ENCODE data around the gene HTR2B. TPM values are rescaled to one million over a fixed set of nuclear protein-coding genes. Genes with fewer than 3 reads are reported as not detected.
"Not testable (repeated sequence)": the region's sequence is repeated elsewhere in the genome, so short reads cannot be mapped to it uniquely, and the experiment has no call there.

The HTR2B gene
- total RNA-seq, 2 experiments from 2014 or later: not detected

GRCh38 chr2:231068525-231069222 lies 56.2 kb downstream of the HTR2B start:
- ChIA-PET POLR2A (no interaction called here), CTCF (interaction anchor here (1.0 kb wide), 1 partner anchor 16 kb away, joined by 5 read pairs; no protein-coding TSS in a partner anchor)
- Mint-ChIP-seq H3K4me1 (ENCODE audit: low read depth) (peaks cover 8% of the 10 kb centered on the region), H3K36me3 (ENCODE audit: low read depth) (peaks cover 50% of the 10 kb centered on the region), H3K4me3 (no peak overlapping the region), H3K27ac (no peak overlapping the region), H3K9me3 (ENCODE audit: insufficient read depth) (no peaks in the 10 kb centered on the region), H3K27me3 (ENCODE audit: low read depth) (no peaks in the 10 kb centered on the region)
- no peak for ATAC-seq
- DNase-seq: no peak

GRCh38 chr2:231067531-231067930 lies 57.3 kb downstream of the HTR2B start:
- ATAC-seq; H3K4me1 Mint-ChIP-seq (ENCODE audit: low read depth); H3K9me3 Mint-ChIP-seq (ENCODE audit: insufficient read depth); DNase-seq; H3K4me3 Mint-ChIP-seq; H3K27me3 Mint-ChIP-seq (ENCODE audit: low read depth); H3K27ac Mint-ChIP-seq: not testable (repeated sequence)
- peaks cover 54% of the 10 kb centered on the region for H3K36me3 Mint-ChIP-seq (ENCODE audit: low read depth)
- CTCF ChIA-PET: interaction anchor here (1.0 to 2.1 kb wide), 3 partner anchors 15 to 175 kb away, joined by 3 to 6 read pairs (median 4); no protein-coding TSS in a partner anchor
- POLR2A ChIA-PET: interaction anchor here (0.6 kb wide), 1 partner anchor 197 kb away, joined by 6 read pairs; no protein-coding TSS in a partner anchor

DNA sequence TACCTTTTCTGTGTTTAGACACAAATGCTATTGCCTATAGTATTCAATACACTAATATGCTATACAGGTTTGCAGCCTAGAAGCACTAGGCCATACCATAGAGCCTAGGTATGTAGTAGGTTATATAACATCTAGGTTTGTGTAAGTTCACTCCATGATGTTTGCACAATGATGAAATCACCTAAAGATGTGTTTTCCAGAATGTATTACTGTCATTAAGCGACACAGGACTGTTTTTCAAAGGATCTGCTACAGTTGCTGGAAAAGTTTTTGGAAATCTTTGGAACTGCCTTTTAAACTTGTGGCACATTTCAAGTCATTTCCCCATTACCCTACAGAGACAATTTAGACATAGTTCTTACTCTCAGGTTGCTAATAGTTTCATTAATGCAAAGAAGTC lies 58.9 kb downstream of the HTR2B start:
- DNase-seq (no peak), ATAC-seq (no peak)
- Mint-ChIP-seq H3K27ac (no peak overlapping the region), H3K4me1 (ENCODE audit: low read depth) (peaks cover 8% of the 10 kb centered on the region), H3K9me3 (ENCODE audit: insufficient read depth) (no peaks in the 10 kb centered on the region), H3K4me3 (no peak overlapping the region), H3K27me3 (ENCODE audit: low read depth) (no peaks in the 10 kb centered on the region), H3K36me3 (ENCODE audit: low read depth) (peaks cover 58% of the 10 kb centered on the region)
- POLR2A ChIA-PET: no interaction called here
- CTCF ChIA-PET: no interaction called here

- POLR2A ChIA-PET: no interaction called here
- Mint-ChIP-seq H3K4me1 (ENCODE audit: low read depth) (peaks cover 24% of the 10 kb centered on the region), H3K27ac (no peak overlapping the region), H3K36me3 (ENCODE audit: low read depth) (peaks cover 48% of the 10 kb centered on the region), H3K9me3 (ENCODE audit: insufficient read depth) (no peaks in the 10 kb centered on the region), H3K27me3 (ENCODE audit: low read depth) (no peaks in the 10 kb centered on the region), H3K4me3 (no peak overlapping the region)
- DNase-seq: no peak
- CTCF ChIA-PET: interaction anchor here (2.4 kb wide), 1 partner anchor 10 kb away, joined by 10 read pairs; no protein-coding TSS in a partner anchor
- ATAC-seq: no peak
Measured at GRCh38 chr2:231063347-231063746, 61.5 kb downstream of the HTR2B start.

DNA sequence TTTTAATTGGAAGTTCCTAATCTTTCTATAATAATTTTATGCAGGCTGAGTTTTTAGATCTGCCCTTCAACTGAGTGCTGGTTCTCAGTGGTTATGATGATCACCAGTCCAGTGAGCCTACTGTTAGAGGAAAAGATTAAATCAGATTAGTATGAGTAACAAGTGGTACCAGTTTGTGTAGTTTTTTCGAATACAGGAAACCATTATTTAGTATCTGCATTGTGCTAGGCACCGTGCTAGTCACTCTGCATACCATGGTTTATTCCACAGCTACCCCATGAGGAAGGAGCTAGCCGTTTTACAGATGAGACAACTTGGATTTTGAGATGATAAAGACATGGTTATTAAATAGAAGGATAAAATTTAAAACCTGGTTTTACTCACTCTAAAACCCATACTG lies 62.1 kb downstream of the HTR2B start:
- ChIA-PET POLR2A (no interaction called here), CTCF (interaction anchor here (2.4 kb wide), 1 partner anchor 10 kb away, joined by 10 read pairs; no protein-coding TSS in a partner anchor)

DNA sequence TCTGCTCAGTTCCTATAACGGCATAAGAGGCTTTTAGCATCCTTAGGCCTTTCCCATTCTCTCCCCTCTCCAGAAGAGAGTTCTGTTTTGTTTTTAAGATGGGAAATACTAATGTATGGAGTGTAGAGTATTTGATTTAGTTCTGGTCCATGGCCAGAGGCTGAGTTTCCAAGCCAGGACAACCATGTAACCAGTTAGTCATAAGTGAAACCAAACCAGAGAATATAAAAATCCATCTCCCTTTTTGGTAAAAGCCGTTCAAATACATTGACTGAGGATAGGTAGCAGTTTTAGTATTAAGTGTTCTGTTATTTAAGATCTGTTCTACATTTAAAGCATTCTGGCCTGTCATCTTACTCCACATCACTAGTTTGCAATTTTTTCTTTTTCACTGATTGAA lies 65.1 kb downstream of the HTR2B start:
- H3K4me1 Mint-ChIP-seq (ENCODE audit: low read depth): peaks cover 31% of the 10 kb centered on the region
- POLR2A ChIA-PET: no interaction called here
- CTCF ChIA-PET: interaction anchor here (1.9 kb wide), 1 partner anchor 235 kb away, joined by 10 read pairs; no protein-coding TSS in a partner anchor
- H3K27ac Mint-ChIP-seq: no peak overlapping the region
- H3K9me3 Mint-ChIP-seq (ENCODE audit: insufficient read depth): no peaks in the 10 kb centered on the region
- H3K36me3 Mint-ChIP-seq (ENCODE audit: low read depth): peaks cover 24% of the 10 kb centered on the region
- peaks cover 2% of the 10 kb centered on the region for H3K27me3 Mint-ChIP-seq (ENCODE audit: low read depth)
- DNase-seq: no peak
- H3K4me3 Mint-ChIP-seq: no peak overlapping the region
- no peak for ATAC-seq

More for the DNA sequence above, 62.1 kb downstream of the HTR2B start:
- H3K36me3 Mint-ChIP-seq (ENCODE audit: low read depth): peaks cover 43% of the 10 kb centered on the region
- no peak overlapping the region for H3K4me3 Mint-ChIP-seq
- no peaks in the 10 kb centered on the region for H3K9me3 Mint-ChIP-seq (ENCODE audit: insufficient read depth)
- H3K27me3 Mint-ChIP-seq (ENCODE audit: low read depth): no peaks in the 10 kb centered on the region
- no peak for DNase-seq
- no peak for ATAC-seq
- H3K27ac Mint-ChIP-seq: no peak overlapping the region
- H3K4me1 Mint-ChIP-seq (ENCODE audit: low read depth): peaks cover 26% of the 10 kb centered on the region

GRCh38 chr2:231058761-231059550 lies 65.9 kb downstream of the HTR2B start:
- POLR2A ChIA-PET: no interaction called here

More at GRCh38 chr2:231058761-231059550, 65.9 kb downstream of the HTR2B start:
- ATAC-seq (no peak), DNase-seq (no peak)
- Mint-ChIP-seq H3K4me3 (peak overlapping the region; percentile 95), H3K36me3 (ENCODE audit: low read depth) (peaks cover 20% of the 10 kb centered on the region), H3K27me3 (ENCODE audit: low read depth) (peaks cover 4% of the 10 kb centered on the region), H3K27ac (no peak overlapping the region), H3K4me1 (ENCODE audit: low read depth) (peaks cover 35% of the 10 kb centered on the region), H3K9me3 (ENCODE audit: insufficient read depth) (no peaks in the 10 kb centered on the region)
- CTCF ChIA-PET: interaction anchor here (1.1 to 1.9 kb wide), 4 partner anchors 26 to 235 kb away, joined by 3 to 10 read pairs (median 4); no protein-coding TSS in a partner anchor

Other genes starting within 250 kb of the HTR2B start
- gene GPR55, start 199.8 kb downstream of the HTR2B start, total RNA-seq: 10 to 100 TPM; 12.3 to 12.5 TPM
- under 1 TPM in 1 of 2 experiments, not detected in 1; 0.29 TPM for gene SPATA3, start 128.9 kb downstream of the HTR2B start, total RNA-seq
- under 1 TPM; 0.16 to 0.34 TPM for gene C2orf72, start 87.5 kb downstream of the HTR2B start, total RNA-seq
- 10 to 100 TPM; 92.8 to 94.1 TPM for gene PSMD1, start 68.2 kb downstream of the HTR2B start, total RNA-seq
- under 1 TPM; 0.65 to 0.92 TPM for gene ARMC9, start 73.6 kb upstream of the HTR2B start, total RNA-seq

All from activated CD8-positive, alpha-beta T cell treated with anti-CD3 and anti-CD28 coated beads, Interleukin-2, amount 10 ng/mL, durations not matched to agents 7 days and 5 days (primary cell).